GM18505 (cell line): ENCODE results near the gene EIF2AK2.

Experiments
- ATAC-seq: cut with Tn5 transposase; IDR thresholded peaks from one replicate; pipeline ENCODE4 v1.9.1; 2021; ENCODE audit not compliant: unreplicated experiment
- POLR2A ChIP-seq: IDR thresholded peaks from 4 replicates; pipeline ENCODE4 v1.6.1; 2011; ENCODE audit warnings: borderline replicate concordance; ENCODE audit not compliant: insufficient read depth, insufficient read length; ENCODE audit errors: extremely low read depth

The EIF2AK2 gene

GRCh38 chr2:37149626-37150322 lies 7.0 kb downstream of the EIF2AK2 start:
- ATAC-seq = no peak
- TF ChIP-seq POLR2A = no peak

GRCh38 chr2:37148325-37148724 lies 8.5 kb downstream of the EIF2AK2 start:
- ATAC-seq = no peak
- no peak for TF ChIP-seq POLR2A

GRCh38 chr2:37146062-37146461 lies 10.7 kb downstream of the EIF2AK2 start:
- no peak for TF ChIP-seq POLR2A

GRCh38 chr2:37143974-37144373 lies 12.8 kb downstream of the EIF2AK2 start:
- TF ChIP-seq POLR2A = no peak

More at GRCh38 chr2:37146062-37146461, 10.7 kb downstream of the EIF2AK2 start:
- ATAC-seq = no peak

GRCh38 chr2:37142546-37142945 lies 14.2 kb downstream of the EIF2AK2 start:
- ATAC-seq = no peak
- no peak for TF ChIP-seq POLR2A

More at GRCh38 chr2:37143974-37144373, 12.8 kb downstream of the EIF2AK2 start:
- ATAC-seq = no peak

GRCh38 chr2:37132914-37133313 lies 23.9 kb downstream of the EIF2AK2 start:
- TF ChIP-seq POLR2A = no peak
- ATAC-seq = no peak

GRCh38 chr2:37125416-37125815 lies 31.4 kb downstream of the EIF2AK2 start:
- no peak for TF ChIP-seq POLR2A
- no peak for ATAC-seq

- TF ChIP-seq POLR2A = no peak
- no peak for ATAC-seq
Measured at GRCh38 chr2:37119157-37119556, 37.6 kb downstream of the EIF2AK2 start.

- TF ChIP-seq POLR2A = no peak
- ATAC-seq = no peak
Measured at GRCh38 chr2:37117566-37117965, 39.2 kb downstream of the EIF2AK2 start.

GRCh38 chr2:37111958-37112357 lies 44.8 kb downstream of the EIF2AK2 start:
- no peak for TF ChIP-seq POLR2A
- ATAC-seq = no peak

GRCh38 chr2:37110306-37111212 lies 46.2 kb downstream of the EIF2AK2 start:
- ATAC-seq = no peak

GRCh38 chr2:37109523-37109922 lies 47.3 kb downstream of the EIF2AK2 start:
- no peak for ATAC-seq
- no peak for TF ChIP-seq POLR2A

More at GRCh38 chr2:37110306-37111212, 46.2 kb downstream of the EIF2AK2 start:
- no peak for TF ChIP-seq POLR2A

- no peak for TF ChIP-seq POLR2A
- no peak for ATAC-seq
Measured at GRCh38 chr2:37105150-37105549, 51.6 kb downstream of the EIF2AK2 start.

- no peak for ATAC-seq
- TF ChIP-seq POLR2A = no peak
Measured at GRCh38 chr2:37104178-37104577, 52.6 kb downstream of the EIF2AK2 start.
